NT2/D1 (cell line): Measurements from ENCODE around the gene CNR2.

ENCODE experiments used
- YY1 ChIP-seq: IDR thresholded peaks from 2 replicates; pipeline ENCODE4 v1.6.1; 2011; ENCODE audit not compliant: insufficient read length, insufficient read depth
- ZNF274 ChIP-seq: IDR thresholded peaks from 2 replicates; pipeline ENCODE4 v1.6.1; 2011; ENCODE audit warnings: mild to moderate bottlenecking, low read depth, low read length

DNA sequence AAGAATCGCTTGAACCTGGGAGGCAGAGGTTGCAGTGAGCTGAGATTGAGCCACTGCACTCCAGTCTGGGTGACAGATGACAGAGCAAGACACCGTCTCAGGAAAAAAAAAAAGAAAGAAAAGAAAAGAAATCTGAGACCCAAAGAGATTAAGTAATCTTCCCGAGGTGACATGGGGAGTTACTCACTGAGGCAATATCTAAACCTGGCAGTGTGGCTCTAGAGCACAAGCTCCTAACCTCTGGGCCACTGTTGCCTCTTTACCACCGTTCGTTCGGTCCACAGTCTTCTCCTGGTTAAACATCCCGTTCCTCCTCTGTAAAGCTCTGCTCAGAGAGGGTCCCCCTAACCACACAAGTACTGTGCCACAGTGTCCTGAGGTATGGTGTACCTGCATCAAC, 89.4 kb downstream of the CNR2 start:
- TF ChIP-seq ZNF274 (no peak), YY1 (no peak)
